NT2/D1 (cell line): Measurements from ENCODE around the gene GMDS.

ENCODE experiments used
- DNase-seq: peaks from one replicate; pipeline ENCODE4 v3.0.0-alpha.2; 2011; ENCODE audit warnings: low read depth, low spot score
- H3K27me3 ChIP-seq: 2 replicates; pipeline ENCODE4 v1.6.0; 2011; ENCODE audit warnings: mild to moderate bottlenecking; ENCODE audit not compliant: insufficient read length, insufficient read depth
- H3K36me3 ChIP-seq: 2 replicates; pipeline ENCODE4 v1.6.1; 2011; ENCODE audit warnings: mild to moderate bottlenecking, low read length, mixed read lengths; ENCODE audit not compliant: insufficient read depth, insufficient read length
- H3K4me1 ChIP-seq: 2 replicates; pipeline ENCODE4 v1.5.1; 2011; ENCODE audit not compliant: insufficient read depth, insufficient read length
- H3K4me3 ChIP-seq: 2 replicates; pipeline ENCODE4 v1.5.1; 2011; ENCODE audit warnings: low read depth; ENCODE audit not compliant: insufficient read length
- H3K9ac ChIP-seq: 2 replicates; pipeline ENCODE4 v1.6.0; 2011; ENCODE audit warnings: low read depth; ENCODE audit not compliant: insufficient read length
- H3K9me3 ChIP-seq: 2 replicates; pipeline ENCODE4 v1.5.1; 2011; ENCODE audit warnings: mild to moderate bottlenecking, low read length; ENCODE audit not compliant: insufficient read depth
- SUZ12 ChIP-seq: IDR thresholded peaks from 2 replicates; pipeline ENCODE4 v1.6.1; 2011; ENCODE audit not compliant: insufficient read length, insufficient read depth; ENCODE audit errors: extremely low read depth
- YY1 ChIP-seq: IDR thresholded peaks from 2 replicates; pipeline ENCODE4 v1.6.1; 2011; ENCODE audit not compliant: insufficient read length, insufficient read depth
- ZNF274 ChIP-seq: IDR thresholded peaks from 2 replicates; pipeline ENCODE4 v1.6.1; 2011; ENCODE audit warnings: mild to moderate bottlenecking, low read depth, low read length

GMDS gene

GRCh38 chr6:2266031-2266795 is 20.8 kb upstream of the GMDS start:
- Histone ChIP-seq H3K4me3 (no peak overlapping the region), H3K9ac (no peak overlapping the region), H3K36me3 (no peaks in the 10 kb centered on the region), H3K9me3 (no peaks in the 10 kb centered on the region; the same call in 1 of the 2 replicates), H3K4me1 (no peaks in the 10 kb centered on the region), H3K27me3 (no peaks in the 10 kb centered on the region)
- DNase-seq, result no peak
- no peak for TF ChIP-seq SUZ12
- TF ChIP-seq YY1, result no peak
- TF ChIP-seq ZNF274, result no peak

GRCh38 chr6:2264932-2265331 is 19.5 kb upstream of the GMDS start:
- Histone ChIP-seq H3K4me1 (no peaks in the 10 kb centered on the region), H3K27me3 (no peaks in the 10 kb centered on the region), H3K9me3 (no peaks in the 10 kb centered on the region; the same call in 1 of the 2 replicates), H3K9ac (no peak overlapping the region), H3K36me3 (no peaks in the 10 kb centered on the region), H3K4me3 (no peak overlapping the region)
- no peak for TF ChIP-seq YY1
- no peak for TF ChIP-seq SUZ12
- no peak for TF ChIP-seq ZNF274
- no peak for DNase-seq

- H3K36me3 ChIP-seq, result no peaks in the 10 kb centered on the region
- TF ChIP-seq YY1 (no peak), ZNF274 (no peak), SUZ12 (no peak)
- no peak for DNase-seq
- no peak overlapping the region for H3K9ac ChIP-seq
- no peaks in the 10 kb centered on the region; the same call in 1 of the 2 replicates for H3K9me3 ChIP-seq
- no peaks in the 10 kb centered on the region for H3K27me3 ChIP-seq
- no peak overlapping the region for H3K4me3 ChIP-seq
- H3K4me1 ChIP-seq, result no peaks in the 10 kb centered on the region
These were observed 18.5 kb upstream of the GMDS start for GRCh38 chr6:2263896-2264295.

GRCh38 chr6:2259574-2259973 is 14.2 kb upstream of the GMDS start:
- peaks cover 12% of the 10 kb centered on the region; the same call in 1 of the 2 replicates for H3K9me3 ChIP-seq
- H3K36me3 ChIP-seq, result no peaks in the 10 kb centered on the region
- H3K9ac ChIP-seq, result no peak overlapping the region
- no peaks in the 10 kb centered on the region for H3K27me3 ChIP-seq
- TF ChIP-seq SUZ12 (no peak), YY1 (no peak), ZNF274 (no peak)
- H3K4me1 ChIP-seq, result no peaks in the 10 kb centered on the region
- DNase-seq, result no peak
- H3K4me3 ChIP-seq, result no peak overlapping the region

GRCh38 chr6:2259002-2259494 is 13.6 kb upstream of the GMDS start:
- TF ChIP-seq SUZ12 (no peak), YY1 (no peak), ZNF274 (no peak)
- DNase-seq, result no peak
- H3K4me3 ChIP-seq, result no peak overlapping the region
- peaks cover 14% of the 10 kb centered on the region; the same call in 1 of the 2 replicates for H3K9me3 ChIP-seq
- H3K4me1 ChIP-seq, result no peaks in the 10 kb centered on the region
- no peak overlapping the region for H3K9ac ChIP-seq
- no peaks in the 10 kb centered on the region for H3K36me3 ChIP-seq
- no peaks in the 10 kb centered on the region for H3K27me3 ChIP-seq

GRCh38 chr6:2258112-2258511 is 12.7 kb upstream of the GMDS start:
- no peak for DNase-seq
- peaks cover 14% of the 10 kb centered on the region; the same call in 1 of the 2 replicates for H3K9me3 ChIP-seq
- no peak overlapping the region for H3K4me3 ChIP-seq
- no peaks in the 10 kb centered on the region for H3K27me3 ChIP-seq
- no peaks in the 10 kb centered on the region for H3K4me1 ChIP-seq
- H3K36me3 ChIP-seq, result no peaks in the 10 kb centered on the region
- no peak for TF ChIP-seq SUZ12
- no peak for TF ChIP-seq YY1
- TF ChIP-seq ZNF274, result no peak
- no peak overlapping the region for H3K9ac ChIP-seq

GRCh38 chr6:2257363-2257762 is 12.0 kb upstream of the GMDS start:
- H3K4me1 ChIP-seq, result no peaks in the 10 kb centered on the region
- H3K27me3 ChIP-seq, result no peaks in the 10 kb centered on the region
- peaks cover 14% of the 10 kb centered on the region; the same call in 1 of the 2 replicates for H3K9me3 ChIP-seq
- H3K9ac ChIP-seq, result no peak overlapping the region
- no peak for TF ChIP-seq ZNF274
- no peak for TF ChIP-seq YY1
- TF ChIP-seq SUZ12, result no peak
- H3K4me3 ChIP-seq, result no peak overlapping the region
- DNase-seq, result no peak
- no peaks in the 10 kb centered on the region for H3K36me3 ChIP-seq
